Measurements from ENCODE around the gene FAM217B. TPM values are rescaled to one million over a fixed set of nuclear protein-coding genes. Genes with fewer than 3 reads are reported as not detected.
A peak's percentile ranks its signal among the peaks of the same experiment; 100 is the strongest.

FAM217B gene
- total RNA-seq, 4 donors from 2014 or later = 3.7 to 16.6 (median 5.7) TPM

DNA sequence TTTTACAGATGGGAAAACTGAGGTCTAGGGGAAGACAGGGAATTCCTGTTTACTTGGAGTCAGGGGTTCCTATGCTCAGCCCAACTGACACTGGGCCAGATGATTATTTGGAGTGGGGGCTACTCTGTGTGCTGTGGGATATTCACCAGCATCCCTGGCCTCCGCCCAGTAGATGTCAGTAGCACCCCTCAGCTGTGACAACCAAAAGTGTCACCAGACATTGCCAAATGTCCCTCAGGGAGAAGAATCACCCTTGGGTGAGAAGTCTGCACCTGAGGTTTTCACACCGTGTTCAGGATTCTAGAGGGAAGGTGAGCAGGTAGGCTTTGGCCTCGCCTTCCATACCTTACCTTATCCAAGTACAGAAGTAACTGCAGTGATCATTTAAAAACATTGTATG is 45.7 kb downstream of the FAM217B start:
- TF ChIP-seq CTCF (IDR thresholded peaks at IDR 0.05) = no peak
- no peak for ATAC-seq (ENCODE audit: low FRiP score)
- DNase-seq (ENCODE audit: low spot score) = no peak

- ATAC-seq (ENCODE audit: low FRiP score) (no peak), DNase-seq (ENCODE audit: low spot score) (no peak)
- TF ChIP-seq CTCF (IDR thresholded peaks at IDR 0.05) = no peak
Measured at GRCh38 chr20:59987135-59987534, 46.9 kb downstream of the FAM217B start.

DNA sequence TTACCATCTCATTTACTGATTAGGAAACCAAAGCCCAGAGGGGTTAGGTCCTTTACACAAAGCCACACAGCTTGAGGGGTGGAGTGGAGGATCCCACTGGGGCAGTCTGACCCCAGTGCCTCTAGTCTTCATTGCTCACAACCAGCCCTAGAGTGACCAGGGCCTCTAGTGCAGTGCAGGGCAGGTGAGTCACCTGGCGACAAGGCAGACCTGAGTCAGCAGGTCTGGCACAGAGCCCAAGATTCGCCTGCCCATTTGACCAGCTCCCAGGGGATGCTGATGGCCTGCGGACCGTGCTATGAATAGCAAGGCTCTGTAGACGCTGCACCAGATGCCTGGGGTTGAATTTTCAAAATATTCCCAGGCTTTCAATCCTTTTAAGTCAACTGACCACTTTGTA is 48.0 kb downstream of the FAM217B start:
- TF ChIP-seq CTCF (IDR thresholded peaks at IDR 0.05) = no peak
- DNase-seq (ENCODE audit: low spot score) (no peak), ATAC-seq (ENCODE audit: low FRiP score) (no peak)

GRCh38 chr20:59992526-59993084 is 52.4 kb downstream of the FAM217B start:
- TF ChIP-seq CTCF (IDR thresholded peaks at IDR 0.05) = no peak
- no peak for ATAC-seq (ENCODE audit: low FRiP score)

DNA sequence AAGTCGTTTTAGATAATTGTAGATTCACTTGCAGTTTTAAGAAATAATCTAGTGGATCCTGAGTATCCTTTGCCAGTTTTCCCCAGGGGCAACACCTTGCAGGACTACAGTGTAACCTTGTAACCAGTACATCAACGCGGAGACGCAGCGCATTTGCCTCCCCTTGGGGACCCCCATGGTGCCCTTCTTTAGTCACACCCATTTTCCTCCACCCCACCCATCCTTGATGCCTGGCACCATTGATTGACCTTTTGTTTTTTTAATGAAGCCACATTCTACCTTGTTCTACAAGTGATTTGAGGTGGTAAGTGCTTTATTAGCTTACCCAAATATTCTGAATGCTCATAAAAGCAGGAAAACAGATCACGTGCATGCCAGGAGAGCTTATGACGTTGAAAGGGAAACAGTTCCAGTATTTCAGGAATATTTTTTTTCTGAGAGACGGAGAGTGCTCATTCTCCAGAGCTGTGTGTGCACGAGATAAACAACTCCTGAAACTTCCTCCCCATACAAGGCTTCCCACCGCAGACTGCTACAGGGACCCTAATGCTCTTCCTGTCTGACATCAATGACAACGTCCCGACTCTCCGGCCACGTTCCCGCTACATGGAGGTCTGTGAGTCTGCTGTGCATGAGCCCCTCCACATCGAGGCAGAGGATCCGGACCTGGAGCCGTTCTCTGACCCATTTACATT is 53.7 kb downstream of the FAM217B start:
- ATAC-seq (ENCODE audit: low FRiP score) (peak; percentile 35), DNase-seq (ENCODE audit: low spot score) (no peak)
- TF ChIP-seq CTCF (IDR thresholded peaks at IDR 0.05) = no peak

More at GRCh38 chr20:59992526-59993084, 52.4 kb downstream of the FAM217B start:
- DNase-seq (ENCODE audit: low spot score) = no peak

DNA sequence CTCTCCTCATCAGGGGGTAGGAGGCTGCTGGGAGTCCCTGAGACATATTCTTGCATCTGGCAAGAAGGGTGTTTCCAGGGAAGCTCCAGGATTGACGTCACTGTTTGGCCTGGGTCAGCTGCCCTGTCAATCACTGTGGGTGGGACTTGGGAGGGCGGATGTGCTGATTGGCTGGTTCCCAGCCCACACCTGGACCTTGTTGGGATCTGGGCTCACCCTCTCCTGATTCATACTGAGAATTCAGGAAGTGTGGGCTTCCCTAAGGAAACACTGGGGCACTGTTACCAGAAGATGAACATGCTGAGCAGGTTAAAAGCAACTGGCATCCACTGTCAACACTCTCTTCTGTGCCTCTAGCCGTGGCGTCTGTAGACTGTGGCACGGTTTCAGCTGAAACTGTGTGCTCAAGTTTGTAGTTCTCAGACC is 54.5 kb downstream of the FAM217B start:
- DNase-seq (ENCODE audit: low spot score) (no peak), ATAC-seq (ENCODE audit: low FRiP score) (peak; percentile 80)
- no peak for TF ChIP-seq CTCF (IDR thresholded peaks at IDR 0.05)

- ATAC-seq (ENCODE audit: low FRiP score) (no peak), DNase-seq (ENCODE audit: low spot score) (no peak)
- no peak for TF ChIP-seq CTCF (IDR thresholded peaks at IDR 0.05)
Measured at GRCh38 chr20:59996108-59996507, 55.9 kb downstream of the FAM217B start.
